Ovary (tissue), 9 donors: ENCODE measurements around the gene SLC5A6. TPM values are rescaled to one million over a fixed set of nuclear protein-coding genes. Genes with fewer than 3 reads are reported as not detected.

ENCODE experiments used
- DNase-seq, 5 donors: peaks; one replicate each; pipeline ENCODE4 v3.0.0-alpha.2; 2019 to 2020
- H3K27ac ChIP-seq, 2 donors: fragments of 200-600 bp; one replicate each; pipeline versions ENCODE4 v1.5.1 to v1.8.0; 2019 to 2022
- H3K27me3 ChIP-seq: fragments of 200-600 bp; one replicate; pipeline ENCODE4 v1.8.0; 2022
- H3K36me3 ChIP-seq: fragments of 200-600 bp; sonication (generic); one replicate; pipeline ENCODE4 v1.5.1; 2019
- H3K4me1 ChIP-seq: one replicate; pipeline ENCODE4 v1.8.1; 2013; ENCODE audit warnings: mild to moderate bottlenecking, moderate library complexity; ENCODE audit not compliant: insufficient read depth
- H3K4me3 ChIP-seq: fragments of 200-600 bp; sonication (generic); one replicate; pipeline ENCODE4 v1.5.1; 2017
- H3K9me3 ChIP-seq, 2 donors: fragments of 200-600 bp in 1 of 2; sonication (generic) in 1 of 2; one replicate each; pipeline versions ENCODE4 v1.5.1 to v1.8.1; 2013 to 2019; ENCODE audit warnings: mild to moderate bottlenecking in 1 of 2, moderate library complexity in 1 of 2
- CTCF ChIP-seq, 3 donors: fragments of 450-650 bp in 2 of 3; fragments of 200-600 bp in 1 of 3; IDR thresholded peaks; one replicate each; pipeline versions ENCODE4 v1.5.1 to v1.8.0; 2016 to 2022; ENCODE audit warnings: antibody characterized with exemption in 3 of 3, mild to moderate bottlenecking in 1 of 3
- EP300 ChIP-seq: sonication (generic); formaldehyde crosslinking; IDR thresholded peaks from one replicate; pipeline ENCODE4 v1.6.1; 2017; ENCODE audit warnings: antibody characterized with exemption
- POLR2A ChIP-seq: fragments of 450-650 bp; IDR thresholded peaks from one replicate; pipeline ENCODE4 v1.6.1; 2017; ENCODE audit warnings: antibody characterized with exemption, mild to moderate bottlenecking, moderate library complexity
- WGBS, 3 donors: extraction: QIAGEN DNeasy Blood & Tissue Kit in 1 of 3; methylation state at CpG; one replicate each; pipeline versions ENCODE4 v1.1.5 to v1.1.7; 2013 to 2017; 5-methylcytosine and 5-hydroxymethylcytosine counted together
- intact Hi-C, 4 donors: fragments of 100-400 bp; cut with DNase I; formaldehyde crosslinking; loops; one replicate each; pipeline versions ENCODE4 v1.11.0 to v1.15.1; 2022 to 2023
- polyA plus RNA-seq, 2 donors: library from polyadenylated mRNA; stranded (reverse); fragments of 200-250 nt in 1 of 2; fragments of 350-450 nt in 1 of 2; fragmentation: Illumina TruSeq in 1 of 2; extraction: RNeasy Lipid Tissue Mini Kit (QIAGEN cat#74804) in 1 of 2; gene quantifications; one replicate each; pipeline ENCODE4 v1.2.3, GENCODE V29; 2013 to 2014
- total RNA-seq, 7 donors: library from RNA; depleted of rRNA in 2 of 7; stranded (reverse); fragments of >200 nt in 2 of 7; fragmentation: NEBNext Ultra II Directional in 3 of 7; extraction: Animal tissue kit (Norgen Biotek cat#: 25700) in 3 of 7; gene quantifications; one replicate each; pipeline versions ENCODE4 v1.1.0 to v1.2.4, GENCODE V29; 2016 to 2023
- donor health status: DM: no; HTN: no; CAD: no; lungs with moderate emphysema.
- donor health status: DM: no; HTN: no; CAD: no.
- donor health status: Bipolar disorder and iron deficiency.
- donor health status: DM: yes; HTN: yes; CAD: no.
- donor health status: DM: no; HTN: no; CAD: no.
- donor health status: DM: yes; HTN: yes; CAD: no.

Gene SLC5A6
- total and polyA plus RNA-seq, 9 donors = 11.2 to 37.9 (median 19.2) TPM

GRCh38 chr2:27206346-27206745 is 5.7 kb downstream of the SLC5A6 start:
- no peak for DNase-seq
- WGBS, 3 donors = 93 to 97% (median 95%) methylated on average over 6 of the region's 6 CpGs
- TF ChIP-seq POLR2A = no peak
- TF ChIP-seq CTCF (IDR thresholded peaks at IDR 0.05) = no peak
- TF ChIP-seq EP300 = no peak
- Histone ChIP-seq H3K27me3 (no peaks in the 10 kb centered on the region), H3K4me3 (no peak overlapping the region), H3K27ac (no peak overlapping the region), H3K9me3 (no peaks in the 10 kb centered on the region), H3K36me3 (no peaks in the 10 kb centered on the region), H3K4me1 (peaks cover 2% of the 10 kb centered on the region)
- intact Hi-C loops = loop anchor here in 1 of 4 donors (10.0 kb wide), 1 partner anchor 242 kb away; no protein-coding TSS in a partner anchor

GRCh38 chr2:27205206-27205605 is 6.9 kb downstream of the SLC5A6 start:
- peaks cover 2% of the 10 kb centered on the region for H3K4me1 ChIP-seq
- DNase-seq = peak in 2 of 5 donors; percentile 54 to 74
- WGBS, 3 donors = 17 to 26% (median 20%) methylated on average over 8 of the region's 8 CpGs
- H3K27ac ChIP-seq = no peak overlapping the region
- H3K9me3 ChIP-seq = no peaks in the 10 kb centered on the region
- H3K27me3 ChIP-seq = no peaks in the 10 kb centered on the region
- TF ChIP-seq EP300 (no peak), CTCF (IDR thresholded peaks at IDR 0.05) (no peak), POLR2A (no peak)
- no peaks in the 10 kb centered on the region for H3K36me3 ChIP-seq
- intact Hi-C loops = loop anchor here in 1 of 4 donors (10.0 kb wide), 1 partner anchor 240 kb away; no protein-coding TSS in a partner anchor
- H3K4me3 ChIP-seq = no peak overlapping the region

- no peak for DNase-seq
- Histone ChIP-seq H3K27me3 (no peaks in the 10 kb centered on the region), H3K4me3 (no peak overlapping the region), H3K9me3 (no peaks in the 10 kb centered on the region), H3K27ac (no peak overlapping the region), H3K4me1 (peaks cover 2% of the 10 kb centered on the region), H3K36me3 (no peaks in the 10 kb centered on the region)
- intact Hi-C loops = loop anchor here in 1 of 4 donors (10.0 kb wide), 1 partner anchor 240 kb away; no protein-coding TSS in a partner anchor
- TF ChIP-seq POLR2A (no peak), EP300 (no peak), CTCF (IDR thresholded peaks at IDR 0.05) (no peak)
- 89 to 94% (median 91%) methylated on average over 8 of the region's 8 CpGs for WGBS, 3 donors
Measured at GRCh38 chr2:27204566-27204965, 7.5 kb downstream of the SLC5A6 start.

DNA sequence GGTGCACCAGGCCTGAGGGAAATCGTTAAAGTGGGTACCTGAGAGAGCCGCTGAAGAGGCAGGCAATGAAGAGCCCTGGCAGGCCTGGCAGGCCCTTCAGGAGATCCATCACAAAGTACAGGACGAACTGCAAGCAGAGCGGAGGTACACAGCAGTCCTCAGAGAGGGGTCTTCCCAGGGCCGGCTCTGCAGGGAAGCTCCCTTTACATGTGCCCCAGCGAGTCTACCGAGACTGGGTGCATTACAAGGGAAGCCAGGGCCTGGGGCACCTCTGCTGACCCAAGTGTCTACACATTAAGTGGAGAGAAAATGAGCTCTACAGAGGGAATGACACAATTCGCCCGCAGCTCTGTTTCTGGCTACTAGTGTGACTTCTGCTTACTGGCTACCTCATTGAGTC is 8.3 kb downstream of the SLC5A6 start:
- no peak for DNase-seq
- WGBS, 3 donors = 95 to 97% (median 97%) methylated on average over 9 of the region's 9 CpGs
- intact Hi-C loops = loop anchor here in 1 of 4 donors (10.0 kb wide), 1 partner anchor 239 kb away; no protein-coding TSS in a partner anchor
- no peaks in the 10 kb centered on the region for H3K9me3 ChIP-seq
- H3K27me3 ChIP-seq = no peaks in the 10 kb centered on the region
- no peaks in the 10 kb centered on the region for H3K36me3 ChIP-seq
- no peak for TF ChIP-seq CTCF (IDR thresholded peaks at IDR 0.05)
- TF ChIP-seq POLR2A = no peak
- TF ChIP-seq EP300 = no peak
- H3K4me3 ChIP-seq = no peak overlapping the region
- H3K4me1 ChIP-seq = peaks cover 2% of the 10 kb centered on the region
- no peak overlapping the region for H3K27ac ChIP-seq
